Activated CD8-positive, alpha-beta memory T cell treated with anti-CD3 and anti-CD28 coated beads, Interleukin-2, amount 50 U/mL, for 4 hours (primary cell): Measurements from ENCODE around the gene IL26.

Source experiments
- DNase-seq: peaks from one replicate; pipeline ENCODE4 v3.0.0-alpha.2; 2020

IL26 gene

GRCh38 chr12:68225576-68226476 is at the start of gene IL26:
IL26 (minus strand) TSS chr12:68225810; CDS start chr12:68225756, 54 bp downstream.
- no peak for DNase-seq

GRCh38 chr12:68272732-68273131 is 47.1 kb upstream of the IL26 start:
- DNase-seq: no peak

GRCh38 chr12:68271346-68271745 is 45.7 kb upstream of the IL26 start:
- DNase-seq: no peak

GRCh38 chr12:68270358-68270757 is 44.7 kb upstream of the IL26 start:
- DNase-seq: no peak

GRCh38 chr12:68269779-68270178 is 44.2 kb upstream of the IL26 start:
- DNase-seq: no peak

- no peak for DNase-seq
Measured at GRCh38 chr12:68268967-68269366, 43.4 kb upstream of the IL26 start.

GRCh38 chr12:68267892-68268396 is 42.3 kb upstream of the IL26 start:
- no peak for DNase-seq

GRCh38 chr12:68264857-68265256 is 39.2 kb upstream of the IL26 start:
- no peak for DNase-seq

GRCh38 chr12:68264158-68264855 is 38.7 kb upstream of the IL26 start:
- DNase-seq: no peak

GRCh38 chr12:68263366-68263765 is 37.8 kb upstream of the IL26 start:
- DNase-seq: no peak

GRCh38 chr12:68261896-68262295 is 36.3 kb upstream of the IL26 start:
- no peak for DNase-seq

GRCh38 chr12:68260153-68260552 is 34.5 kb upstream of the IL26 start:
- DNase-seq: no peak

- DNase-seq: no peak
Measured at GRCh38 chr12:68259318-68259940, 33.8 kb upstream of the IL26 start.

GRCh38 chr12:68253504-68253903 is 27.9 kb upstream of the IL26 start, which contains the start of gene IL22:
IL22 (minus strand) TSS chr12:68253604; CDS start chr12:68253448, 156 bp downstream.
- no peak for DNase-seq

- DNase-seq: no peak
Measured at GRCh38 chr12:68252077-68252476, 26.5 kb upstream of the IL26 start.

- no peak for DNase-seq
Measured at GRCh38 chr12:68250454-68250853, 24.8 kb upstream of the IL26 start.

GRCh38 chr12:68247785-68248184 is 22.2 kb upstream of the IL26 start:
- DNase-seq: no peak

GRCh38 chr12:68246350-68246749 is 20.7 kb upstream of the IL26 start:
- no peak for DNase-seq

GRCh38 chr12:68245180-68246021 is 19.8 kb upstream of the IL26 start:
- DNase-seq: no peak

GRCh38 chr12:68242777-68243176 is 17.2 kb upstream of the IL26 start:
- DNase-seq: no peak

GRCh38 chr12:68240975-68241374 is 15.4 kb upstream of the IL26 start:
- peak; percentile 23 for DNase-seq

- DNase-seq: no peak
Measured at GRCh38 chr12:68240079-68240478, 14.5 kb upstream of the IL26 start.
